Endodermal cell (in vitro differentiated cells): ENCODE results near the gene CC2D1B. TPM values are rescaled to one million over a fixed set of nuclear protein-coding genes. Genes with fewer than 3 reads are reported as not detected.
"Not testable (repeated sequence)": the region's sequence is repeated elsewhere in the genome, so short reads cannot be mapped to it uniquely, and the experiment has no call there.

Experiments used
- DNase-seq: peaks from one replicate; pipeline ENCODE4 v3.0.0-alpha.2; 2017
- H3K27ac ChIP-seq: 2 replicates; pipeline ENCODE4 v1.5.1; 2013; ENCODE audit warnings: mild to moderate bottlenecking, low read depth, low read length, moderate library complexity
- H3K27me3 ChIP-seq: 2 replicates; pipeline ENCODE4 v1.6.1; 2013; ENCODE audit warnings: mild to moderate bottlenecking, low read length, moderate library complexity; ENCODE audit not compliant: insufficient read depth, control insufficient read depth, poor library complexity, severe bottlenecking
- H3K36me3 ChIP-seq: 2 replicates; pipeline ENCODE4 v1.7.0; 2013; ENCODE audit warnings: mild to moderate bottlenecking, low read length, moderate library complexity; ENCODE audit not compliant: control insufficient read depth, insufficient read depth
- H3K4me1 ChIP-seq: one replicate; pipeline ENCODE4 v1.7.0; 2013; ENCODE audit warnings: low read length; ENCODE audit not compliant: control insufficient read depth, insufficient read depth
- H3K4me3 ChIP-seq: 2 replicates; pipeline ENCODE4 v1.5.1; 2013; ENCODE audit warnings: mild to moderate bottlenecking, low read length, moderate library complexity
- H3K9ac ChIP-seq: 2 replicates; pipeline ENCODE4 v1.6.1; 2013; ENCODE audit warnings: mild to moderate bottlenecking, low read length, moderate library complexity; ENCODE audit not compliant: poor library complexity, severe bottlenecking; ENCODE audit errors: extremely low read depth
- H3K9me3 ChIP-seq: 2 replicates; pipeline ENCODE4 v1.6.1; 2013; ENCODE audit warnings: mild to moderate bottlenecking, low read length, moderate library complexity; ENCODE audit not compliant: control insufficient read depth
- H3K27ac Mint-ChIP-seq: 2 replicates; pipeline ENCODE4 v1.8.0; 2020; ENCODE audit warnings: mixed read lengths
- H3K27me3 Mint-ChIP-seq: 2 replicates; pipeline ENCODE4 v1.8.0; 2021; ENCODE audit warnings: mild to moderate bottlenecking, mixed read lengths; ENCODE audit not compliant: insufficient read depth
- H3K36me3 Mint-ChIP-seq: 2 replicates; pipeline ENCODE4 v1.8.0; 2020; ENCODE audit warnings: low read depth, mixed read lengths
- H3K4me1 Mint-ChIP-seq: 2 replicates; pipeline ENCODE4 v1.8.0; 2020; ENCODE audit warnings: mixed read lengths
- H3K4me3 Mint-ChIP-seq: 2 replicates; pipeline ENCODE4 v1.8.0; 2020; ENCODE audit warnings: mild to moderate bottlenecking, moderate library complexity, mixed read lengths
- H3K9me3 Mint-ChIP-seq: 2 replicates; pipeline ENCODE4 v1.8.0; 2020; ENCODE audit warnings: mild to moderate bottlenecking, mixed read lengths
- WGBS, 2 experiments: methylation state at CpG; one replicate each; pipeline versions ENCODE4 v1.1.5 to v1.1.7; 2013; ENCODE audit warnings: missing lambda C conversion rate in 2 of 2, mixed read lengths in 1 of 2; ENCODE audit not compliant: insufficient coverage in 1 of 2, insufficient read length in 1 of 2; 5-methylcytosine and 5-hydroxymethylcytosine counted together
- total RNA-seq, 2 donors: library from RNA; stranded (reverse); fragmentation: NEBNext Ultra II Directional in 1 of 2; extraction: Animal tissue kit (Norgen Biotek cat#: 25700) in 1 of 2; gene quantifications; 2 replicates in 1 of 2; 3 replicates in 1 of 2; pipeline ENCODE4 v1.2.1, GENCODE V29; 2021
- TF ChIP-seq, protein P1 (sequence below): fragments of 200-600 bp; sonication (generic); conservative IDR thresholded peaks from 2 replicates; pipeline ENCODE4 v1.5.0; 2021; ENCODE audit warnings: antibody characterized with exemption, mild to moderate bottlenecking

The CC2D1B gene
- total RNA-seq, 2 donors from 2014 or later, result 32.7 to 50.1 TPM

DNA sequence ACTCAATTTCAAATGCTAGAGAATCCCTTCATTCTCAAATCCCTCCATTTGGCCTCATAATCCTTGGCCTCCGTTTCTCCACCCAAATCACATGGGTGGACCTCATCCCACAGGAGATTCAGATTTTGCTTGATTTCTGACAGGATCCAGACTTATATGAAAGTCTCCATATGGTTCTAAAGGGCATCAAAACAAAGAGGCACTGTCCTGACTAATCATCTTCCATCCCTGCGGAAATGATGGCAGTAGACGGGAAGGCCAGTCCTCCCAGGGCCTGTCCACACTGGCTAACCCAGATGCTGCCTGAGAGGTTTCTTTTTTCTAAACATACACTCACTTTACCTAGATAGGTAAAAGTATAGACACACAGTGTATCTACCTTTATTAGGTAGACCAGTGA, 19.4 kb upstream of the CC2D1B start:
- peaks cover 86% of the 10 kb centered on the region for H3K36me3 ChIP-seq
- no peak overlapping the region for H3K4me3 ChIP-seq
- 93 to 100% methylated on average over 1 to 3 of the region's 3 CpGs for WGBS, 2 experiments
- H3K4me1 Mint-ChIP-seq, result no peaks in the 10 kb centered on the region
- H3K4me1 ChIP-seq, result no peaks in the 10 kb centered on the region
- no peaks in the 10 kb centered on the region for H3K9me3 Mint-ChIP-seq
- TF ChIP-seq, protein P1, sequence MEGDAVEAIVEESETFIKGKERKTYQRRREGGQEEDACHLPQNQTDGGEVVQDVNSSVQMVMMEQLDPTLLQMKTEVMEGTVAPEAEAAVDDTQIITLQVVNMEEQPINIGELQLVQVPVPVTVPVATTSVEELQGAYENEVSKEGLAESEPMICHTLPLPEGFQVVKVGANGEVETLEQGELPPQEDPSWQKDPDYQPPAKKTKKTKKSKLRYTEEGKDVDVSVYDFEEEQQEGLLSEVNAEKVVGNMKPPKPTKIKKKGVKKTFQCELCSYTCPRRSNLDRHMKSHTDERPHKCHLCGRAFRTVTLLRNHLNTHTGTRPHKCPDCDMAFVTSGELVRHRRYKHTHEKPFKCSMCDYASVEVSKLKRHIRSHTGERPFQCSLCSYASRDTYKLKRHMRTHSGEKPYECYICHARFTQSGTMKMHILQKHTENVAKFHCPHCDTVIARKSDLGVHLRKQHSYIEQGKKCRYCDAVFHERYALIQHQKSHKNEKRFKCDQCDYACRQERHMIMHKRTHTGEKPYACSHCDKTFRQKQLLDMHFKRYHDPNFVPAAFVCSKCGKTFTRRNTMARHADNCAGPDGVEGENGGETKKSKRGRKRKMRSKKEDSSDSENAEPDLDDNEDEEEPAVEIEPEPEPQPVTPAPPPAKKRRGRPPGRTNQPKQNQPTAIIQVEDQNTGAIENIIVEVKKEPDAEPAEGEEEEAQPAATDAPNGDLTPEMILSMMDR, result no peak
- no peaks in the 10 kb centered on the region for H3K27me3 Mint-ChIP-seq
- no peak for DNase-seq
- H3K36me3 Mint-ChIP-seq, result peaks cover 80% of the 10 kb centered on the region
- H3K27ac ChIP-seq, result no peak overlapping the region
- no peaks in the 10 kb centered on the region for H3K9me3 ChIP-seq
- no peak overlapping the region for H3K27ac Mint-ChIP-seq
- H3K9ac ChIP-seq, result no peak overlapping the region
- H3K4me3 Mint-ChIP-seq, result no peak overlapping the region
- no peaks in the 10 kb centered on the region for H3K27me3 ChIP-seq

DNA sequence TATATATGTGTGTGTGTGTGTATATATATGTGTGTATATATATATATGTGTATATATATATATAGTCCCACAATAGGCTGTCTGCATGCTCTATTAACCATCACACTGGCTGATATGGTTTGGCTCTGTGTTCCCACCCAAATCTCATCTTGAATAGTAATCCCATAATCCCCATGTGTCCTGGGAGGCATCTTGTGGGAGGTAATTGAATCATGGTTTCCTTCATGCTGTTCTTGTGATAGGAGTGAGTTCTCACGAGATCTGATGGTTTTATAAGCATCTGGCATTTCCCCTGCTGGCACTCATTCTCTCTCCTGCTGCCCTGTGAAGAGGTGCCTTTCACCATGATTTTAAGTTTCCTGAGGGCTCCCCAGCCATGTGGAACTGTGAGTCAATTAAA, 3.8 kb upstream of the CC2D1B start:
- H3K4me3 Mint-ChIP-seq, H3K27me3 Mint-ChIP-seq, DNase-seq, H3K9me3 Mint-ChIP-seq, H3K27ac ChIP-seq, H3K27ac Mint-ChIP-seq, H3K9ac ChIP-seq, H3K27me3 ChIP-seq, H3K4me1 ChIP-seq, H3K9me3 ChIP-seq, H3K4me3 ChIP-seq: not testable (repeated sequence)
- peaks cover 35% of the 10 kb centered on the region for H3K36me3 ChIP-seq
- WGBS, 2 experiments, result 40 to 63% methylated on average over 1 of the region's 1 CpG
- peaks cover 27% of the 10 kb centered on the region for H3K36me3 Mint-ChIP-seq
- H3K4me1 Mint-ChIP-seq, result peaks cover 19% of the 10 kb centered on the region

DNA sequence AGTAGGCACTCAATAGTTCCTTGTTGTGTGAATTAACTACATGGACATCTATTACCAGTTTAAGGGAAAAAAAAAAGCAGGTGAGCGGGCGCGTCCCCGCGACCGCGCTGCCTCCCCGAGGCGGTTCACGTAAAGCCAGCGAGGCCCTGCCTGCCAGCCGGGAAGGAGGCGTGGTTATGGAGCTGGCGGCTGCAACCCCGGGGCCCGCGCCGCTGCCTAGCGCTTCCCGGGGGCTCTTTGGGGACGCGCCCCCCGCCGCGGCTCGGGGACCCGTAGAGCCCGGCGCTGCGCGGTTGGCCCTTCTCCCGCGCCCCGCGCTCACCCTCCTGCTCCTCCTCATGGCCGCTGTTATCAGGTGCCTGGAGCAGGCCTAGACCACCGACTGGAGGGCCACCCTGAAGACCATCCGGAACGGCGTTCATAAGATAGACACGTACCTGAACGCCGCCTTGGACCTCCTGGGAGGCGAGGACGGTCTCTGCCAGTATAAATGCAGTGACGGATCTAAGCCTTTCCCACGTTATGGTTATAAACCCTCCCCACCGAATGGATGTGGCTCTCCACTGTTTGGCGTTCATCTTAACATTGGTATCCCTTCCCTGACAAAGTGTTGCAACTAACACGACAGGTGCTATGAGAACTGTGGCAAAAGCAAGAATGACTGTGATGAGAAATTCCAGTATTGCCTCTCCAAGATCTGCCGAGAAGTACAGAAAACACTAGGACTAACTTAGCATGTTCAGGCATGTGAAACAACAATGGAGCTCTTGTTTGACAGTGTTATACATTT, 2.6 kb upstream of the CC2D1B start:
- WGBS, 2 experiments, result 10 to 18% methylated on average over 22 to 51 of the region's 51 CpGs
- no peaks in the 10 kb centered on the region for H3K9me3 Mint-ChIP-seq
- peak overlapping the region; percentile 41 for H3K27ac Mint-ChIP-seq
- peak overlapping the region; percentile 66 for H3K4me3 ChIP-seq
- peak; percentile 88 for DNase-seq
- no peaks in the 10 kb centered on the region for H3K9me3 ChIP-seq
- H3K4me1 ChIP-seq, result no peaks in the 10 kb centered on the region
- no peaks in the 10 kb centered on the region for H3K27me3 Mint-ChIP-seq
- H3K4me1 Mint-ChIP-seq, result peaks cover 22% of the 10 kb centered on the region
- no peak overlapping the region for H3K27ac ChIP-seq
- TF ChIP-seq, protein P1, result peak; percentile 50
- H3K9ac ChIP-seq, result peak overlapping the region; percentile 6
- no peaks in the 10 kb centered on the region for H3K27me3 ChIP-seq
- peak overlapping the region; percentile 64 for H3K4me3 Mint-ChIP-seq
- H3K36me3 ChIP-seq, result peaks cover 33% of the 10 kb centered on the region
- H3K36me3 Mint-ChIP-seq, result peaks cover 23% of the 10 kb centered on the region
